KOPT-K1 (cell line): ENCODE data around the gene F2RL1.
A peak's percentile ranks its signal among the peaks of the same experiment; 100 is the strongest.
"Not testable (repeated sequence)": the region's sequence is repeated elsewhere in the genome, so short reads cannot be mapped to it uniquely, and the experiment has no call there.

Source experiments
- H3K27ac ChIP-seq: fragments of 200-600 bp; sonication (generic); 2 replicates; pipeline ENCODE4 v1.5.1; 2016; ENCODE audit warnings: antibody characterized with exemption, mild to moderate bottlenecking, low read depth, low read length; ENCODE audit not compliant: poor library complexity, severe bottlenecking
- H3K36me3 ChIP-seq: fragments of 200-600 bp; sonication (generic); 2 replicates; pipeline ENCODE4 v1.5.1; 2017; ENCODE audit warnings: antibody characterized with exemption, mild to moderate bottlenecking, low read length, moderate library complexity; ENCODE audit not compliant: insufficient read depth
- H3K9me3 ChIP-seq: fragments of 200-600 bp; sonication (generic); 2 replicates; pipeline ENCODE4 v1.5.1; 2017; ENCODE audit warnings: antibody characterized with exemption, low read length, mild to moderate bottlenecking; ENCODE audit not compliant: insufficient read depth, poor library complexity, severe bottlenecking

F2RL1 gene

DNA sequence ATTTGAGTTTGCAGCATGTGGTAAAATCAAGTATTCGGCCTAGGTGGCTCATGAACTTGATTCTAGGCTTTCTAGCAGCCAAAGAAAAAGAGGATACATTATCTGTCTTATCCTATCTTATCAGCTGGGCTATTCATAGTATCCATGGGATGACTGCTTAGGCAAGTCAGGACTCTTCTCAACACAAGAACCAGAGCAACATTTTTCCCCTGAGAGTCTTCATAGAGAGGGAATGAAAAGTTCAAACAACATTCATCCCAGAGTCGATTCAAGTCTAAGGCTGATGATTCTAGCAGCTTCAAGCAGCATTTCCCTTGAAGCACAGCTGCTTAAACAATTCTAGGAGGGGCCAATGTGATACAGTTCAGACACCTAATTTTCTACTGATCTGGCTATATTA is 33.9 kb downstream of the F2RL1 start:
- H3K9me3 ChIP-seq: peaks cover 7% of the 10 kb centered on the region
- H3K27ac ChIP-seq: peak overlapping the region; percentile 99
- H3K36me3 ChIP-seq: no peaks in the 10 kb centered on the region

- not testable (repeated sequence) for H3K9me3 ChIP-seq, H3K36me3 ChIP-seq
- peak overlapping the region; percentile 99 for H3K27ac ChIP-seq
These were observed 34.9 kb downstream of the F2RL1 start for GRCh38 chr5:76853741-76854140.

DNA sequence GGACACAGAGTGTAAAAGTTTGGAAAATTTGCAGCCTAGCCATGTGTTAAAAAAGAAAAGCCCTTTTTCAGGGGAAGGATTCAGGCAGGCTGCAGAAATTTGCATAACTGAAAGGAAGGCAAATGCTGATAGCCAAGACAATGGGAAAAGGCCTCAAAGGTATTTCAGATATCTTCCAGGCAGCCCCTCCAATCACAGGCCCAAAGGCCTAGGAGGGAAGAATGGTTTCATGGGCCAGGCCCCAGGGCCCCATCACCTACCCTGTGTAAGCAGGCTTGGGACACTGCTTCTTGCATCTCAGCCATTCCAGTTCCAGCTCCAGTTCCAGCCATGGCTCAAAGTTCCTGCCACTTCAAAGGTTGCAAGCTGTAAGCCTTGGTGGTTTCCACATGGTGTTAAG is 35.8 kb downstream of the F2RL1 start:
- Histone ChIP-seq H3K27ac (peak overlapping the region; percentile 99), H3K9me3 (peaks cover 7% of the 10 kb centered on the region), H3K36me3 (no peaks in the 10 kb centered on the region)

DNA sequence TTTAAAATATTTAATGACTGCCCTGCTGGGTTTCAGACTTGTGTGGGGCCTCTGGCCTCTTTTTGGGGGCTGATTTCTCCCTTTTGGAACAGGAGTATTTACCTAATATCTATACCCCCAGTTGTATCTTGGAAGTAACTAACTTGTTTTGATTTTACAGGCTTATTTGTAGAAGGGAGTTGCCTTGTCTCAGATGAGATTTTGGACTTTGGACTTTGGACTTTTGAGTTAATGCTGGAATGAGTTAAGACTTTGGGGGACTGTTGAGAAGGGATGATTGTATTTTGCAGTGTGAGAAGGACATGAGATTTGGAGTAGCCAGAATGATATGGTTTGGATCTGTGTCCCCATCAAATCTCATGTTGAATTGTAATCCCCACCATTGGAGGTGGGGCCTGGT is 36.7 kb downstream of the F2RL1 start:
- H3K36me3 ChIP-seq, H3K9me3 ChIP-seq: not testable (repeated sequence)
- H3K27ac ChIP-seq: peak overlapping the region; percentile 99

- H3K9me3 ChIP-seq: peaks cover 7% of the 10 kb centered on the region
- no peaks in the 10 kb centered on the region; the same call in 1 of the 2 replicates for H3K36me3 ChIP-seq
- peak overlapping the region; percentile 99 for H3K27ac ChIP-seq
These were observed 37.1 kb downstream of the F2RL1 start for GRCh38 chr5:76855961-76856360.

GRCh38 chr5:76856800-76857199 is 38.0 kb downstream of the F2RL1 start:
- not testable (repeated sequence) for H3K9me3 ChIP-seq, H3K36me3 ChIP-seq
- H3K27ac ChIP-seq: peak overlapping the region; percentile 99

DNA sequence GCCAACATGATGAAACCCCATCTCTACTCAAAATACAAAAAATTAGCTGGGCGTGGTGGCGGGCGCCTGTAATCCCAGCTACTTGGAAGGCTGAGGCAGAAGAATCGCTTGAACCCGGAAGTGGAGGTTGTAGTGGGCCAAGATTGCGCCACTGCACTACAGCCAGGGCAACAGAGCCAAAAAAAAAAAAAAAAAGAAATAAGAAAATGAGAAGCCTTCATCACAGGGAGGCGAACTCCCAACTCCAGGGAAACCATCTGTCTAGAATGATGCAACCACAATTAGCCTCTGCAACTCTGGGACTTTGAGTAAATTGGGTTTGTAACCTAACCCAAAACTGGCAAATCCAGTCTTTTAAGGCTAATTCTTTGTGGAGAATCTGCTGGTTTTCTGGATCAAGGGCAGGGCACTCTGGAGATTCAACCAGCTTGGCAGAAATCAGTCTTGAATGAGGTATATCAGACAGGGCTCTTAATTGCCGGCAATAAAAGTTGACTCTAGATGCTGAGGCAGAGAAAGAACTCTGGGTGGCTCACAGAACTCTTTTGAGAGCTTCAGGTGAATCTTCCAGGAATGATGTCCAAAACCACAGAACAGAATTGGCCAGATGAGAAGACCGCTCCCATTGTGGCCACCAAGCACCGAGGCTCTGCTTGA is 40.9 kb downstream of the F2RL1 start:
- Histone ChIP-seq H3K27ac (peak overlapping the region; percentile 16), H3K36me3 (peaks cover 5% of the 10 kb centered on the region; the same call in 1 of the 2 replicates)

DNA sequence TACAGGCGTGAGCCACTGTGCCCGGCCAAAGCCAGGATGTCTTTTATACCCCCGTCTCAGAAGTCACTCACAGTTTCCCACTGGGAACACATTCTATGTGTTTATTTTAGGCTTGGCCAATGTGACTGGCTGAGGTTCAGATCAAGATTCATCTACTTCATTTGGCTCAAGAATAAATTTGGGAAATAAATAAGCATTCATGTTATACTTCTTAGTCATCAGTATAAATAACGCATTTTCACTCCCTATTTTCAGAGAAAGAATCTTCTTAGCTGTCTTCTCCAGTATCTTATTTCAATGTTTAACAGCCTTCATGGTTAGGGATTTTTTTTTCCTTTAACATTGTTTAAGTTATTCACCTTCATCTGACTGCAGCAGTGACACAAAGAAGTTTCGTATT is 42.8 kb downstream of the F2RL1 start:
- Histone ChIP-seq H3K9me3 (no peaks in the 10 kb centered on the region), H3K36me3 (peaks cover 5% of the 10 kb centered on the region; the same call in 1 of the 2 replicates), H3K27ac (no peak overlapping the region)

More for the DNA sequence above, 40.9 kb downstream of the F2RL1 start:
- H3K9me3 ChIP-seq: no peaks in the 10 kb centered on the region

GRCh38 chr5:76863001-76863400 is 44.2 kb downstream of the F2RL1 start:
- no peaks in the 10 kb centered on the region for H3K9me3 ChIP-seq
- H3K27ac ChIP-seq: no peak overlapping the region
- peaks cover 5% of the 10 kb centered on the region; the same call in 1 of the 2 replicates for H3K36me3 ChIP-seq

DNA sequence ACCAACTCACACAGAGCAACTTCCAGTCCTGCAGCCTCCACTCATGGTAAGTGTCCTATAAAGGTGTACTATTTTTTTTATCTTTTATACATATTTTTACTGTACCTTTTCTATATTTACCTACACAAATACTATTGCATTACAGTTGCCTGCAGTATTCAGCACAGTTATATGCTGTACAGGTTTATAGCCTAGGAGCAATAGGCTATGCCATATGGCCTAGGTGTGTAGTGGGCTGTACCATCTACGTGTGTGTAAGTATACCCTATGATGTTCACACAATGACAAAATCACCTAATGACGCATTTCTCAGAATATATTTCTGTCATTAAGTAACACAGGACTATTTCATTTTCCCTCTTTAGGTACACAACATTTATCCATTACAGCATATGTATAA is 47.7 kb downstream of the F2RL1 start:
- H3K27ac ChIP-seq: no peak overlapping the region
- H3K36me3 ChIP-seq: peaks cover 5% of the 10 kb centered on the region; the same call in 1 of the 2 replicates
- H3K9me3 ChIP-seq: no peaks in the 10 kb centered on the region

DNA sequence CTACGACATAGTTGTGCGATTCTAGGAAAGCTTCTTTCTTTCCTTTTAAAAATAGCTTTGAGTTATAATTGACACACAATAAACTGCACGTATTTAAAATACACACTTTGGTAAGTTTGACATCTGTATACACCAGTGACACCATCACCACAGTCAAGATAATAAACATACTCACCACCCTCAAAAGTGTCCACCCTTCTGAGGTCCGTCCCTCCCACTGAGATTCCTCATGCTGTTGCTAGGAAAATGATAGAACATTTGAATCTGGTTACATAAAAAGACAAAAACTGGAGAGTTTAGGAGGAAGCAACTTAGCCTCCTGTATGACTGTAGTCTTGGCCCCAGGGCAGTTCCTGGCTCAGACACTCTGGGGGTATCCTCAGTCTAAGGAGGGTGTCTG is 48.2 kb downstream of the F2RL1 start:
- H3K36me3 ChIP-seq: peaks cover 5% of the 10 kb centered on the region; the same call in 1 of the 2 replicates
- H3K9me3 ChIP-seq: no peaks in the 10 kb centered on the region
- peak overlapping the region; percentile 12 for H3K27ac ChIP-seq

DNA sequence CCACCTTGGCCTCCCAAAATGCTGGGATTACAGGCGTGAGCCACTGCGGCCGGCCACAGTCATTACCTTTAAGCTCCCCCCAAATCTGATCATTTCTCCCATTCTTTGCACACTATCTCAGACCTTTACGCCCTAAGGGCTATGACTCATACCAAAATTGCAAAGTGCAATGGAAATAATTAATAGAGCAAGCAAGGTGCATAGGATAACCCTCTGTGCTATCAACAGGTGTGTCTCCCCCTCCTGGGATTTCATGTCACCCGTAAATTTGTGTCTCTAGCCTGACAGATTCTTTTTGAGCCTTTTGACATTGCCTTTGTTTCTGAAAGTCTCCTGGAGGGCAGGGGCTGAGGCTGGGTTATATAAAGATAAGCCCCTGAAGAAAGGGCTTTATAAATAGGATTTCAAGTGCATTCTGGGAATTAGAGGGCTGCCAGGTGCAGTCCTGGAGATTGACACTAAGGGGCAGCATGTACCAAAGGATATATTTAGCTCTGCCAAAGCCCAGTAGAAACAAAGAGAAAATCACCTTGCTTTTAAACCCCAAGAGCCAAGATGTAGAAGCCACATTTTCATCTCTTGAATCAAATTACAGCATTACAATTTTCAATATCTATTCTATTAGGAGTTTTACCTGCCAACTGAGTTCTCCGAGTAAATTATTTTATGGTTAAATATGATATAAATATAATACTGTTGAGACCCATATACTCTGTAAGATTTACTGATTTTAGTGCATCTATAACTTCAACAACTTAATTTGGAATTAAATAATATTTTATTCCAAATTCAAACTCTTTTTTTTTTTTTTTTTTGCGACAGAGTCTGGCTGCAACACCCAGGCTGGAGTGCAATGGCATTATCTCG is 49.2 kb downstream of the F2RL1 start:
- Histone ChIP-seq H3K9me3 (no peaks in the 10 kb centered on the region), H3K36me3 (peaks cover under 1% of the 10 kb centered on the region; the same call in 1 of the 2 replicates), H3K27ac (no peak overlapping the region)

DNA sequence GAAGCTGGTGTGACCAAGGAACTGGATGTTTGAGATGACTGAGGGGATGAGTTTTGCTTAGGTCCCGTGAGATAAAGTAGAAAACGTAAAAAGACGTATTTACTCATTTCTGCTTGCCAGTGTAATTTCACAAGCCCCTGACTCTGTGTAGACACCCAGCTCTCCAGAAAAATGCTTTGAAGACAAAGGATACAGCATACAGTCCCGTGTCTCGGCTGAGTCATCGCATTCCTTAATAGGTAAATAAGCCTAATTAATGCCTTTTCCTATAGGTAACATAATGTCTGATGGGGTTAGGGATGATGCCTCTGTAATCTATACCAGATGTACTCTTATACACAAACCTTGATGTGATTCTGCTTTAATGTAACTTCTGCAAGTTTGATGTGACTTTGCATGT is 51.2 kb downstream of the F2RL1 start:
- Histone ChIP-seq H3K27ac (no peak overlapping the region), H3K9me3 (no peaks in the 10 kb centered on the region)

GRCh38 chr5:76874088-76874581 is 55.3 kb downstream of the F2RL1 start:
- Histone ChIP-seq H3K36me3 (no peaks in the 10 kb centered on the region; the same call in 1 of the 2 replicates), H3K27ac (peak overlapping the region; percentile 12), H3K9me3 (no peaks in the 10 kb centered on the region)

More for the DNA sequence above, 51.2 kb downstream of the F2RL1 start:
- H3K36me3 ChIP-seq: no peaks in the 10 kb centered on the region; the same call in 1 of the 2 replicates
